H9 (cell line): ENCODE data around the gene GRIP2. TPM values are rescaled to one million over a fixed set of nuclear protein-coding genes. Genes with fewer than 3 reads are reported as not detected.

Experiments used
- DNase-seq: peaks from one replicate; pipeline ENCODE4 v3.0.0-alpha.2; 2017
- H2AFZ ChIP-seq: one replicate; pipeline ENCODE4 v1.6.1; 2013; ENCODE audit warnings: mild to moderate bottlenecking, low read length, control low read depth, moderate library complexity
- H2AK5ac ChIP-seq: 2 replicates; pipeline ENCODE4 v1.6.1; 2013; ENCODE audit warnings: low read length, control low read depth, mixed read lengths; ENCODE audit not compliant: insufficient read length
- H2BK120ac ChIP-seq: one replicate; pipeline ENCODE4 v1.6.1; 2013; ENCODE audit warnings: low read depth, mild to moderate bottlenecking, low read length, control low read depth, inconsistent platforms; ENCODE audit not compliant: poor library complexity, severe bottlenecking
- H2BK12ac ChIP-seq: 2 replicates; pipeline ENCODE4 v1.6.1; 2013; ENCODE audit warnings: low read length, control low read depth, mixed read lengths, low read depth; ENCODE audit not compliant: insufficient read length
- H2BK15ac ChIP-seq: 2 replicates; pipeline ENCODE4 v1.6.1; 2013; ENCODE audit warnings: low read depth, low read length, control low read depth
- H2BK20ac ChIP-seq: one replicate; pipeline ENCODE4 v1.6.1; 2013; ENCODE audit warnings: low read depth, mild to moderate bottlenecking, low read length, control low read depth, inconsistent platforms; ENCODE audit not compliant: poor library complexity, severe bottlenecking
- H2BK5ac ChIP-seq: 2 replicates; pipeline ENCODE4 v1.6.1; 2013; ENCODE audit warnings: low read length, control low read depth, mixed read lengths; ENCODE audit not compliant: insufficient read length
- H3K14ac ChIP-seq: 2 replicates; pipeline ENCODE4 v1.6.1; 2013; ENCODE audit warnings: low read length, control low read depth; ENCODE audit not compliant: insufficient read depth
- H3K18ac ChIP-seq: 2 replicates; pipeline ENCODE4 v1.6.1; 2013; ENCODE audit warnings: low read depth, mild to moderate bottlenecking, mixed read lengths, low read length, control low read depth; ENCODE audit not compliant: insufficient read length
- H3K23ac ChIP-seq: 2 replicates; pipeline ENCODE4 v1.6.1; 2013; ENCODE audit warnings: low read length, control low read depth, mixed read lengths, low read depth; ENCODE audit not compliant: insufficient read length
- H3K23me2 ChIP-seq: 2 replicates; pipeline ENCODE4 v1.6.1; 2013; ENCODE audit warnings: low read depth, mild to moderate bottlenecking, mixed read lengths, low read length, control low read depth; ENCODE audit not compliant: insufficient read length, poor library complexity, severe bottlenecking
- H3K27ac ChIP-seq: 2 replicates; pipeline ENCODE4 v1.5.1; 2013; ENCODE audit warnings: low read length, control low read depth, mixed read lengths, low read depth; ENCODE audit not compliant: insufficient read length
- H3K27me3 ChIP-seq: 2 replicates; pipeline ENCODE4 v1.6.1; 2013; ENCODE audit warnings: low read length, control low read depth, inconsistent platforms; ENCODE audit not compliant: insufficient read depth
- H3K4ac ChIP-seq: 2 replicates; pipeline ENCODE4 v1.6.1; 2013; ENCODE audit warnings: low read depth, mild to moderate bottlenecking, control low read depth, inconsistent platforms, low read length, moderate library complexity
- H3K4me1 ChIP-seq: 2 replicates; pipeline ENCODE4 v1.6.1; 2013; ENCODE audit warnings: low read length, control low read depth, inconsistent platforms; ENCODE audit not compliant: insufficient read depth
- H3K4me2 ChIP-seq: 2 replicates; pipeline ENCODE4 v1.6.1; 2013; ENCODE audit warnings: low read length, control low read depth, mixed read lengths; ENCODE audit not compliant: insufficient read length, insufficient read depth
- H3K56ac ChIP-seq: 2 replicates; pipeline ENCODE4 v1.6.1; 2013; ENCODE audit warnings: low read depth, mild to moderate bottlenecking, mixed read lengths, low read length, control low read depth; ENCODE audit not compliant: insufficient read length
- H3K79me1 ChIP-seq: 2 replicates; pipeline ENCODE4 v1.6.1; 2013; ENCODE audit warnings: low read depth, mild to moderate bottlenecking, moderate library complexity, low read length, control low read depth, inconsistent platforms; ENCODE audit not compliant: insufficient read depth, poor library complexity, severe bottlenecking
- H3K79me2 ChIP-seq: 2 replicates; pipeline ENCODE4 v1.6.1; 2013; ENCODE audit warnings: low read length, control low read depth, inconsistent platforms; ENCODE audit not compliant: insufficient read depth
- H3K9ac ChIP-seq: 2 replicates; pipeline ENCODE4 v1.6.1; 2013; ENCODE audit warnings: low read length, control low read depth, mixed read lengths; ENCODE audit not compliant: insufficient read length; ENCODE audit errors: extremely low read depth
- H3K9me3 ChIP-seq: one replicate; pipeline ENCODE4 v1.6.1; 2013; ENCODE audit warnings: low read depth, low read length, inconsistent platforms; ENCODE audit not compliant: control insufficient read depth
- H3T11ph ChIP-seq: one replicate; pipeline ENCODE4 v1.6.1; 2013; ENCODE audit warnings: mild to moderate bottlenecking, low read length, control low read depth, inconsistent platforms
- H4K20me1 ChIP-seq: one replicate; pipeline ENCODE4 v1.6.1; 2013; ENCODE audit not compliant: control insufficient read depth, insufficient read length, insufficient read depth
- H4K5ac ChIP-seq: 2 replicates; pipeline ENCODE4 v1.6.1; 2013; ENCODE audit warnings: low read depth, mild to moderate bottlenecking, mixed read lengths, low read length, control low read depth; ENCODE audit not compliant: insufficient read length
- H4K8ac ChIP-seq: replicated peaks from 2 replicates; pipeline ENCODE4 v1.6.1; 2013; ENCODE audit warnings: low read length, control low read depth, mixed read lengths, low read depth; ENCODE audit not compliant: insufficient read length
- H4K91ac ChIP-seq: 2 replicates; pipeline ENCODE4 v1.6.1; 2013; ENCODE audit warnings: low read depth, mild to moderate bottlenecking, moderate library complexity, mixed read lengths, low read length, control low read depth; ENCODE audit not compliant: insufficient read length
- H3K27ac Mint-ChIP-seq, 3 experiments: 2 replicates in 2 of 3; 3 replicates in 1 of 3; pipeline ENCODE4 v1.8.0; 2020 to 2021; ENCODE audit warnings: mixed read lengths in 3 of 3, mild to moderate bottlenecking in 1 of 3, moderate library complexity in 1 of 3
- H3K27me3 Mint-ChIP-seq: 2 replicates; pipeline ENCODE4 v1.8.0; 2021; ENCODE audit warnings: low read depth, mild to moderate bottlenecking, moderate library complexity, mixed read lengths
- H3K36me3 Mint-ChIP-seq, 3 experiments: 2 replicates in 2 of 3; 3 replicates in 1 of 3; pipeline ENCODE4 v1.8.0; 2020 to 2021; ENCODE audit warnings: low read depth in 3 of 3, mixed read lengths in 3 of 3; ENCODE audit not compliant: insufficient read depth in 1 of 3
- H3K4me1 Mint-ChIP-seq, 2 experiments: 2 replicates each; pipeline ENCODE4 v1.8.0; 2020; ENCODE audit warnings: mixed read lengths in 2 of 2
- H3K4me3 Mint-ChIP-seq, 2 experiments: 2 replicates in 1 of 2; 3 replicates in 1 of 2; pipeline ENCODE4 v1.8.0; 2020 to 2021; ENCODE audit warnings: mild to moderate bottlenecking in 2 of 2, mixed read lengths in 2 of 2, moderate library complexity in 1 of 2
- H3K9me3 Mint-ChIP-seq, 2 experiments: 2 replicates in 1 of 2; 3 replicates in 1 of 2; pipeline ENCODE4 v1.8.0; 2020; ENCODE audit warnings: mild to moderate bottlenecking in 2 of 2, mixed read lengths in 2 of 2, moderate library complexity in 1 of 2
- CTCF ChIP-seq: fragments of 200-600 bp; sonication (generic); conservative IDR thresholded peaks from 3 replicates; pipeline ENCODE4 v1.8.0; 2021; ENCODE audit warnings: antibody characterized with exemption, mild to moderate bottlenecking
- WGBS: extraction: QIAGEN DNeasy Blood & Tissue Kit; methylation state at CpG from one replicate; pipeline ENCODE4 v1.1.7; 2013; ENCODE audit warnings: missing lambda C conversion rate, low lambda C conversion rate, mixed read lengths; ENCODE audit not compliant: insufficient read length; ENCODE audit errors: extremely low coverage; 5-methylcytosine and 5-hydroxymethylcytosine counted together
- total RNA-seq: library from RNA; stranded (reverse); gene quantifications from 2 replicates; pipeline ENCODE4 v1.2.1, GENCODE V29; 2021

GRIP2 gene
- total RNA-seq, 1 experiment from 2014 or later: 3.1 TPM

DNA sequence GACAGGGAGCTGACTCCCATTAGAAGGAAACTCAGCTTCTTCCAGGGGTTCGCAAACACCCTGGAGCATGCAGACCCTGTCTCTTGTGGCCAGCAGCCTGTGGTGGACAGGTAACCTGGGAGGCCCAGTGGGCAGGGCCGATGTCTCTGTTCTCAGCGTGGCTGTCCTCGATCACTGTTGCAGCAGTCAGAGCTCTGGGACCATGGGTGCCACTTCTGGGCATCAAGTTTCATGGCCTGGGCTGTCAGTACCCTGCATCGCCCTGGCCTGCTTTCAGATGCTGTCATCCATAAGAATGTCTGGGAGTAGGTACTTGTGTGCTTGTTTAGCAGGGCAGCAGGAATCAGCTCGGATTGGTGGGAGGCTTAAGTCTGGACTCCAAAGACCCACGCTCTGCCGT lies 83.3 kb downstream of the GRIP2 start:
- TF ChIP-seq CTCF: no peak
- Histone ChIP-seq H3K4me2 (no peak overlapping the region), H3K9ac (no peak overlapping the region), H3T11ph (no peak overlapping the region), H3K27ac (no peak overlapping the region), H3K23ac (no peak overlapping the region), H2BK5ac (no peak overlapping the region), H2BK120ac (no peak overlapping the region), H4K20me1 (no peaks in the 10 kb centered on the region), H3K4ac (no peak overlapping the region), H2BK12ac (no peak overlapping the region), H2BK20ac (no peak overlapping the region), H3K18ac (no peak overlapping the region), H4K8ac (no peak overlapping the region), H3K56ac (no peak overlapping the region), H3K14ac (no peak overlapping the region; the same call in 1 of the 2 replicates), H3K4me1 (peaks cover 3% of the 10 kb centered on the region; the same call in 1 of the 2 replicates), H3K27me3 (no peaks in the 10 kb centered on the region), H3K79me2 (no peaks in the 10 kb centered on the region), H2AK5ac (no peak overlapping the region), H3K79me1 (no peaks in the 10 kb centered on the region), H4K91ac (no peak overlapping the region), H3K9me3 (no peaks in the 10 kb centered on the region), H2BK15ac (no peak overlapping the region), H4K5ac (no peak overlapping the region), H2AFZ (no peak overlapping the region), H3K23me2 (no peaks in the 10 kb centered on the region)
- H3K4me3 Mint-ChIP-seq: no peak overlapping the region
- no peak overlapping the region; a peak in 1 of 7 replicates for H3K27ac Mint-ChIP-seq
- no CpG with 5 or more reads among the region's 8 CpGs for WGBS
- no peaks in the 10 kb centered on the region for H3K27me3 Mint-ChIP-seq
- H3K4me1 Mint-ChIP-seq: peaks cover 15 to 18% of the 10 kb centered on the region in 2 experiments
- H3K9me3 Mint-ChIP-seq: no peaks in the 10 kb centered on the region
- H3K36me3 Mint-ChIP-seq: peaks cover 33 to 66% (median 36%) of the 10 kb centered on the region in 3 experiments; a peak in 6 of 7 replicates
- DNase-seq: no peak
